HepG2 (cell line): Measurements from ENCODE around the gene ZNF442. TPM values are rescaled to one million over a fixed set of nuclear protein-coding genes. Genes with fewer than 3 reads are reported as not detected.
A peak's percentile ranks its signal among the peaks of the same experiment; 100 is the strongest.

ENCODE experiments used
- AHDC1 ChIP-seq: sonication (generic); formaldehyde crosslinking; IDR thresholded peaks from 2 replicates; pipeline ENCODE4 v1.5.1; 2020; ENCODE audit warnings: mild to moderate bottlenecking, missing genetic modification reagents, borderline replicate concordance
- FOXK1 ChIP-seq: sonication (generic); formaldehyde crosslinking; IDR thresholded peaks from 2 replicates; pipeline ENCODE4 v1.4.0; 2020; ENCODE audit warnings: low read depth, missing genetic modification reagents, borderline replicate concordance
- IKZF5 ChIP-seq: IDR thresholded peaks from 2 replicates; pipeline ENCODE4 v1.6.1; 2018; ENCODE audit warnings: missing genetic modification reagents, mild to moderate bottlenecking, missing compliant biosample characterization
- JUN ChIP-seq: sonication (generic); formaldehyde crosslinking; IDR thresholded peaks from 2 replicates; pipeline ENCODE4 v1.4.0; 2020; ENCODE audit warnings: mild to moderate bottlenecking, missing genetic modification reagents
- KDM1A ChIP-seq: IDR thresholded peaks from 2 replicates; pipeline ENCODE4 v1.6.1; 2016; ENCODE audit warnings: missing compliant biosample characterization
- KLF9 ChIP-seq: IDR thresholded peaks from 2 replicates; pipeline ENCODE4 v1.6.1; 2016; ENCODE audit warnings: low read depth
- PCBP1 ChIP-seq: fragments of 200-400 bp; formaldehyde crosslinking; IDR thresholded peaks from 2 replicates; pipeline ENCODE4 v1.6.1; 2017; ENCODE audit warnings: mild to moderate bottlenecking, low read depth, low read length, borderline replicate concordance
- RXRB ChIP-seq: IDR thresholded peaks from 2 replicates; pipeline ENCODE4 v1.6.1; 2016; ENCODE audit warnings: borderline replicate concordance, missing genetic modification reagents, missing compliant biosample characterization
- SNAI1 ChIP-seq: sonication (generic); formaldehyde crosslinking; IDR thresholded peaks from 2 replicates; pipeline ENCODE4 v1.5.0; 2020; ENCODE audit warnings: mild to moderate bottlenecking, missing genetic modification reagents, borderline replicate concordance
- YEATS2 ChIP-seq: sonication (generic); formaldehyde crosslinking; IDR thresholded peaks from 2 replicates; pipeline ENCODE4 v1.4.0; 2020; ENCODE audit warnings: missing genetic modification reagents, borderline replicate concordance
- ZMAT3 ChIP-seq: sonication (generic); formaldehyde crosslinking; conservative IDR thresholded peaks from 2 replicates; pipeline ENCODE4 v1.7.0; 2021; ENCODE audit warnings: missing genetic modification reagents
- ZMYM4 ChIP-seq: sonication (generic); formaldehyde crosslinking; IDR thresholded peaks from 2 replicates; pipeline ENCODE4 v1.8.1; 2023; ENCODE audit warnings: mild to moderate bottlenecking, missing genetic modification reagents
- ZNF790 ChIP-seq: sonication (generic); formaldehyde crosslinking; IDR thresholded peaks from 2 replicates; pipeline ENCODE4 v1.8.0; 2022; ENCODE audit warnings: missing genetic modification reagents, mild to moderate bottlenecking, borderline replicate concordance
- polyA plus RNA-seq, 8 experiments: library from polyadenylated mRNA; depleted of rRNA in 3 of 8; stranded (reverse) in 7 of 8; unstranded in 1 of 8; fragments of >200 nt; fragmentation: Illumina TruSeq in 4 of 8; extraction: Trizol in 4 of 8; gene quantifications; 2 replicates each; pipeline versions ENCODE4 v1.2.1 to v1.2.3, GENCODE V29; 2011 to 2016; ENCODE audit warnings: low read depth in 4 of 8, missing spikeins in 1 of 8, mixed read lengths in 1 of 8; ENCODE audit not compliant: insufficient read depth in 1 of 8
- total RNA-seq, 5 experiments: library from RNA; depleted of rRNA; stranded (reverse); fragments of >200 nt; fragmentation: Illumina TruSeq; extraction: Trizol; gene quantifications; 2 replicates each; pipeline ENCODE4 v1.2.3, GENCODE V29; 2016; ENCODE audit warnings: low read depth in 1 of 5
- TF ChIP-seq, protein P1 (sequence below): sonication (generic); formaldehyde crosslinking; IDR thresholded peaks from 2 replicates; pipeline ENCODE4 v1.8.0; 2022; ENCODE audit warnings: mild to moderate bottlenecking, missing genetic modification reagents
- TF ChIP-seq, protein P2 (sequence below): sonication (generic); formaldehyde crosslinking; IDR thresholded peaks from 2 replicates; pipeline ENCODE4 v1.5.1; 2020; ENCODE audit warnings: mild to moderate bottlenecking, missing genetic modification reagents, borderline replicate concordance
- TF ChIP-seq, protein P3 (sequence below): sonication (generic); formaldehyde crosslinking; IDR thresholded peaks from 2 replicates; pipeline ENCODE4 v1.8.1; 2023; ENCODE audit warnings: mild to moderate bottlenecking, moderate library complexity, missing genetic modification reagents

The ZNF442 gene
- total and polyA plus RNA-seq, 2 of the 13 experiments (the other 11 are each of a cell fraction or from before 2014, with no cell fraction given) = 1.0 to 6.0 TPM

GRCh38 chr19:12333162-12334159 lies 32.0 kb downstream of the ZNF442 start, which contains the start of gene ZNF563 (continued):
- TF ChIP-seq AHDC1 = peak; percentile 46; the same call in 1 of the 2 replicates
- TF ChIP-seq ZNF790 (CRISPR knock-in tag) = peak; percentile 59; the same call in 1 of the 2 replicates
- 0 out of 2 replicates have a peak, but pooled peaks have one; percentile 62 for TF ChIP-seq ZMAT3 (CRISPR knock-in tag)
- peak; percentile 67; the same call in 1 of the 2 replicates for TF ChIP-seq YEATS2 (CRISPR knock-in tag)
- TF ChIP-seq JUN (CRISPR knock-in tag) = no peak
- TF ChIP-seq KLF9 (CRISPR knock-in tag) = peak; percentile 46; the same call in 1 of the 2 replicates
- TF ChIP-seq, protein P1, sequence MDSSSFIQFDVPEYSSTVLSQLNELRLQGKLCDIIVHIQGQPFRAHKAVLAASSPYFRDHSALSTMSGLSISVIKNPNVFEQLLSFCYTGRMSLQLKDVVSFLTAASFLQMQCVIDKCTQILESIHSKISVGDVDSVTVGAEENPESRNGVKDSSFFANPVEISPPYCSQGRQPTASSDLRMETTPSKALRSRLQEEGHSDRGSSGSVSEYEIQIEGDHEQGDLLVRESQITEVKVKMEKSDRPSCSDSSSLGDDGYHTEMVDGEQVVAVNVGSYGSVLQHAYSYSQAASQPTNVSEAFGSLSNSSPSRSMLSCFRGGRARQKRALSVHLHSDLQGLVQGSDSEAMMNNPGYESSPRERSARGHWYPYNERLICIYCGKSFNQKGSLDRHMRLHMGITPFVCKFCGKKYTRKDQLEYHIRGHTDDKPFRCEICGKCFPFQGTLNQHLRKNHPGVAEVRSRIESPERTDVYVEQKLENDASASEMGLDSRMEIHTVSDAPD (CRISPR knock-in tag) = 0 out of 2 replicates have a peak, but pooled peaks have one; percentile 53
- TF ChIP-seq, protein P2, sequence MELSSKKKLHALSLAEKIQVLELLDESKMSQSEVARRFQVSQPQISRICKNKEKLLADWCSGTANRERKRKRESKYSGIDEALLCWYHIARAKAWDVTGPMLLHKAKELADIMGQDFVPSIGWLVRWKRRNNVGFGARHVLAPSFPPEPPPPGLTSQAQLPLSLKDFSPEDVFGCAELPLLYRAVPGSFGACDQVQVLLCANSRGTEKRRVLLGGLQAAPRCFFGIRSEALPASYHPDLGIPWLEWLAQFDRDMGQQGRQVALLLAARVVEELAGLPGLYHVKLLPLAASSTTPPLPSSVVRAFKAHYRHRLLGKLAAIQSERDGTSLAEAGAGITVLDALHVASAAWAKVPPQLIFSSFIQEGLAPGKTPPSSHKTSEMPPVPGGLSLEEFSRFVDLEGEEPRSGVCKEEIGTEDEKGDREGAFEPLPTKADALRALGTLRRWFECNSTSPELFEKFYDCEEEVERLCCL (CRISPR knock-in tag) = no peak
- TF ChIP-seq KDM1A (CRISPR knock-in tag) = no peak
- TF ChIP-seq FOXK1 (CRISPR knock-in tag) = peak; percentile 53; the same call in 1 of the 2 replicates
- peak; percentile 80 for TF ChIP-seq ZMYM4 (CRISPR knock-in tag)
- peak; percentile 61; the same call in 1 of the 2 replicates for TF ChIP-seq RXRB (CRISPR knock-in tag)
- TF ChIP-seq IKZF5 = peak; percentile 42
- TF ChIP-seq SNAI1 = no peak
- TF ChIP-seq PCBP1 = 0 out of 2 replicates have a peak, but pooled peaks have one; percentile 43
- TF ChIP-seq, protein P3, sequence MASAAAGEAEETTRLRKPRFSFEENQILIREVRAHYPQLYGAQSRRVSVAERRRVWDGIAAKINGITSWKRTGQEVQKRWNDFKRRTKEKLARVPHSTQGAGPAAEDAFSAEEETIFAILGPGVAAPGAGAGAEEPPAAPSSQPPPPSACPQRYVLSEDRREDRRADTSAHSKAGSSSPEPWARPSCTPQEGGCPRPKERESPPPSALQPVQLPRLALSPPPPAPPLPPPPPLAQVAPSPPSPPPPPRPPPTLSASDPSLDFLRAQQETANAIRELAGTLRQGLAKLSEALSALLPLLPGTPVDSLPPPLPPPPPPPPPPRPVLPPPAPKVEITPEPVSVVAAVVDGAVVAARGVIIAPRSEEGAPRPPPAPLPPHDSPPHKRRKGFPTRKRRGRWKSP (CRISPR knock-in tag) = peak; percentile 64; the same call in 1 of the 2 replicates
